DOHH2 (cell line): ENCODE measurements around the gene KCNH6.

ENCODE experiments used
- H3F3A ChIP-seq: fragments of 200-600 bp; sonication (generic), shearing (Covaris generic); 2 replicates; pipeline ENCODE4 v1.6.0; 2016; ENCODE audit warnings: antibody characterized with exemption, mild to moderate bottlenecking; ENCODE audit not compliant: control insufficient read depth, insufficient read depth
- H3K27ac ChIP-seq: fragments of 200-600 bp; sonication (generic); 2 replicates; pipeline ENCODE4 v1.5.1; 2014; ENCODE audit warnings: low read depth, mild to moderate bottlenecking, low read length, moderate library complexity
- H3K27me3 ChIP-seq: fragments of 200-600 bp; sonication (generic); 2 replicates; pipeline ENCODE4 v1.6.1; 2014; ENCODE audit warnings: mild to moderate bottlenecking, low read length, mixed read lengths; ENCODE audit not compliant: control insufficient read depth
- H3K36me3 ChIP-seq: fragments of 200-600 bp; sonication (generic); 2 replicates; pipeline ENCODE4 v1.6.1; 2014; ENCODE audit warnings: mild to moderate bottlenecking, low read length, moderate library complexity, mixed read lengths; ENCODE audit not compliant: control insufficient read depth
- H3K4me1 ChIP-seq: fragments of 200-600 bp; sonication (generic); 2 replicates; pipeline ENCODE4 v1.6.1; 2014; ENCODE audit warnings: mild to moderate bottlenecking, low read length, mixed read lengths; ENCODE audit not compliant: control insufficient read depth
- H3K4me2 ChIP-seq: fragments of 200-600 bp; sonication (generic); 2 replicates; pipeline ENCODE4 v1.6.0; 2014; ENCODE audit warnings: mild to moderate bottlenecking, low read length, moderate library complexity
- H3K4me3 ChIP-seq: fragments of 200-600 bp; sonication (generic); 2 replicates; pipeline ENCODE4 v1.5.1; 2014; ENCODE audit warnings: mild to moderate bottlenecking, low read length, mixed read lengths
- H3K79me2 ChIP-seq: fragments of 200-600 bp; sonication (generic); 2 replicates; pipeline ENCODE4 v1.6.1; 2014; ENCODE audit warnings: mild to moderate bottlenecking, low read length, mixed read lengths; ENCODE audit not compliant: control insufficient read depth
- H3K9me2 ChIP-seq: fragments of 200-600 bp; sonication (generic); replicated peaks from 2 replicates; pipeline ENCODE4 v1.6.1; 2014; ENCODE audit warnings: mild to moderate bottlenecking, low read length, mixed read lengths; ENCODE audit not compliant: control insufficient read depth
- H3K9me3 ChIP-seq: fragments of 200-600 bp; sonication (generic); 2 replicates; pipeline ENCODE4 v1.6.1; 2014; ENCODE audit warnings: antibody characterized with exemption, low read length, mixed read lengths; ENCODE audit not compliant: control insufficient read depth, insufficient read depth
- H4K20me1 ChIP-seq: fragments of 200-600 bp; sonication (generic); 2 replicates; pipeline ENCODE4 v1.6.0; 2014; ENCODE audit warnings: low read depth, mild to moderate bottlenecking, antibody characterized with exemption, low read length, moderate library complexity; ENCODE audit not compliant: control insufficient read depth, insufficient read depth
- CTCF ChIP-seq: fragments of 200-600 bp; sonication (generic); IDR thresholded peaks from one replicate; pipeline ENCODE4 v1.5.1; 2014; ENCODE audit warnings: antibody characterized with exemption, mild to moderate bottlenecking, low read depth, low read length; ENCODE audit not compliant: poor library complexity, severe bottlenecking
- EZH2phosphoT487 ChIP-seq: fragments of 200-600 bp; sonication (generic); IDR thresholded peaks from 2 replicates; pipeline ENCODE4 v1.6.1; 2017; ENCODE audit warnings: borderline replicate concordance, mild to moderate bottlenecking, antibody characterized with exemption, low read length, moderate library complexity, mixed read lengths

KCNH6 gene

GRCh38 chr17:63506627-63507026 is 16.5 kb upstream of the KCNH6 start:
- Histone ChIP-seq H3K27ac (no peak overlapping the region), H3K4me1 (no peaks in the 10 kb centered on the region), H3K36me3 (no peaks in the 10 kb centered on the region), H3K9me2 (no peaks in the 10 kb centered on the region), H3K4me3 (no peak overlapping the region), H3K4me2 (no peak overlapping the region), H3K79me2 (no peaks in the 10 kb centered on the region), H3K27me3 (peaks cover 4% of the 10 kb centered on the region; the same call in 1 of the 2 replicates), H3F3A (no peaks in the 10 kb centered on the region), H3K9me3 (no peaks in the 10 kb centered on the region), H4K20me1 (no peaks in the 10 kb centered on the region; the same call in 1 of the 2 replicates)
- TF ChIP-seq CTCF (no peak), EZH2phosphoT487 (no peak)

GRCh38 chr17:63511331-63511730 is 11.8 kb upstream of the KCNH6 start:
- Histone ChIP-seq H3K27me3 (peaks cover 25% of the 10 kb centered on the region), H3K9me3 (no peaks in the 10 kb centered on the region), H3K79me2 (no peaks in the 10 kb centered on the region), H3K36me3 (no peaks in the 10 kb centered on the region), H3F3A (no peaks in the 10 kb centered on the region), H4K20me1 (no peaks in the 10 kb centered on the region; the same call in 1 of the 2 replicates), H3K9me2 (no peaks in the 10 kb centered on the region), H3K27ac (no peak overlapping the region), H3K4me3 (no peak overlapping the region), H3K4me1 (no peaks in the 10 kb centered on the region), H3K4me2 (no peak overlapping the region)
- no peak for TF ChIP-seq EZH2phosphoT487
- TF ChIP-seq CTCF = no peak

GRCh38 chr17:63512388-63512787 is 10.8 kb upstream of the KCNH6 start:
- Histone ChIP-seq H3K79me2 (no peaks in the 10 kb centered on the region), H3K4me3 (no peak overlapping the region), H3K36me3 (no peaks in the 10 kb centered on the region), H3K27me3 (peaks cover 32% of the 10 kb centered on the region), H3K9me2 (no peaks in the 10 kb centered on the region), H3K4me1 (no peaks in the 10 kb centered on the region), H4K20me1 (no peaks in the 10 kb centered on the region; the same call in 1 of the 2 replicates), H3K27ac (no peak overlapping the region), H3F3A (no peaks in the 10 kb centered on the region), H3K4me2 (no peak overlapping the region), H3K9me3 (no peaks in the 10 kb centered on the region)
- TF ChIP-seq CTCF (no peak), EZH2phosphoT487 (no peak)
